Ovary (tissue), 3 donors: ENCODE data around the gene ARAP1.

ENCODE experiments used
- POLR2A ChIP-seq: fragments of 450-650 bp; IDR thresholded peaks from one replicate; pipeline ENCODE4 v1.6.1; 2017; ENCODE audit warnings: antibody characterized with exemption, mild to moderate bottlenecking, moderate library complexity
- TF ChIP-seq, protein P1 (sequence below), 3 donors: fragments of 450-650 bp in 2 of 3; fragments of 200-600 bp in 1 of 3; IDR thresholded peaks; one replicate each; pipeline versions ENCODE4 v1.5.1 to v1.8.0; 2016 to 2022; ENCODE audit warnings: antibody characterized with exemption in 3 of 3, mild to moderate bottlenecking in 1 of 3
- donor health status: DM: no; HTN: no; CAD: no.

DNA sequence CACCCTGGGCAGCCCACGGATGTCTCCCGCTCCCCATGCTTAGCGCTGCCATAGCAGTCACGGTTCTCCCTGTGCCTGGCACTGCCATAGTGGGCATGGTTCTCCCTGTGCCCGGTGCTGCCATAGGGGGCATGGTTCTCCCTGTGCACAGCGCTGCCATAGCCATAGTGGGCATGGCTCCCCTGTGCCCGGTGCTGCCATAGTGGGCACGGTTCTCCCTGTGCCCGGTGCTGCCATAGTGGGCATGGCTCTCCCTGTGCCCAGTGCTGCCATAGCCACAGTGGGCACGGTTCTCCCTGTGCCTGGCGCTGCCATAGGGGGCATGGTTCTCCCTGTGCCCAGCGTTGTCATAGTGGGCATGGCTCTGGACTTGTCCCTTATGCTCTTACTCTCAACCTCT, 19.9 kb upstream of the ARAP1 start:
- no peak for TF ChIP-seq POLR2A
- TF ChIP-seq, protein P1, sequence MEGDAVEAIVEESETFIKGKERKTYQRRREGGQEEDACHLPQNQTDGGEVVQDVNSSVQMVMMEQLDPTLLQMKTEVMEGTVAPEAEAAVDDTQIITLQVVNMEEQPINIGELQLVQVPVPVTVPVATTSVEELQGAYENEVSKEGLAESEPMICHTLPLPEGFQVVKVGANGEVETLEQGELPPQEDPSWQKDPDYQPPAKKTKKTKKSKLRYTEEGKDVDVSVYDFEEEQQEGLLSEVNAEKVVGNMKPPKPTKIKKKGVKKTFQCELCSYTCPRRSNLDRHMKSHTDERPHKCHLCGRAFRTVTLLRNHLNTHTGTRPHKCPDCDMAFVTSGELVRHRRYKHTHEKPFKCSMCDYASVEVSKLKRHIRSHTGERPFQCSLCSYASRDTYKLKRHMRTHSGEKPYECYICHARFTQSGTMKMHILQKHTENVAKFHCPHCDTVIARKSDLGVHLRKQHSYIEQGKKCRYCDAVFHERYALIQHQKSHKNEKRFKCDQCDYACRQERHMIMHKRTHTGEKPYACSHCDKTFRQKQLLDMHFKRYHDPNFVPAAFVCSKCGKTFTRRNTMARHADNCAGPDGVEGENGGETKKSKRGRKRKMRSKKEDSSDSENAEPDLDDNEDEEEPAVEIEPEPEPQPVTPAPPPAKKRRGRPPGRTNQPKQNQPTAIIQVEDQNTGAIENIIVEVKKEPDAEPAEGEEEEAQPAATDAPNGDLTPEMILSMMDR (IDR thresholded peaks at IDR 0.05), result no peak
